Measurements from ENCODE around the gene CD96.

CD96 gene

DNA sequence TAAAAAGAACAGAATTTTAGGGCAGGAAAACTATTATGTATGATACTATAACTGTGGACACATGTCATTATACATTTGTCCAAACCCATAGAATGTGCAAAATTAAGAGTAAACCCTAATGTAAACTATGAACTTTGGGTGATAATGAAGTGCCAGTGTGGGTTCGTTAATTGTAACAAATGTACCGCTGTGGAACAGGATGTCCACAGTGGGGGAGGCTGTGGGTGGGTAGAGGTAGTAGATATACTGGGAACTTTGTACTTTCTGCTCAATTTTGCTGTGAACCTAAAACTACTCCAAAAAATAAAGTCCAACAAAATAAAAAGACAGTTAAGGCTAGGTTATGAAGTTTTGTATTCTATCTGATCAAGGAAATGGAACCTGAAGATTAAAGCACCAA is 24.8 kb downstream of the CD96 start:
- DNase-seq (ENCODE audit: low read depth), result no peak

DNA sequence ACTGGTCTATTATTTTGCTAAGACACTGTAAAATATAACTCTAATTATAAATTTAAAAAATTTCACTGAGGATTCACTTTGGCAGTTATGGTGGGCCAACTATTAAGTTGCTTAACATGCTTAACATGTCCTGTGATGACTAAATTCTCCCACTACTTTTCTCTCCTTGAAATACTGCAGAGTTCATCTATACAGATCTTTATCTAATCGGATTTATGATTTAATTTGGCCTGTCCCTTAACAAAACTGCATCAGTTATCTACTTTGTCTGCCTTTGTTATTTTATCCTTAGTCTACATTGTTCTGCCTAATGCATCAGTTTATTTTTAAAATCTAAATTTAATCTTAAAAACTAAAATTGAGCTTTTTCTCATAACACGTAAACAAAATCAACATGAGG is 26.4 kb downstream of the CD96 start:
- no peak for DNase-seq (ENCODE audit: low read depth)

DNA sequence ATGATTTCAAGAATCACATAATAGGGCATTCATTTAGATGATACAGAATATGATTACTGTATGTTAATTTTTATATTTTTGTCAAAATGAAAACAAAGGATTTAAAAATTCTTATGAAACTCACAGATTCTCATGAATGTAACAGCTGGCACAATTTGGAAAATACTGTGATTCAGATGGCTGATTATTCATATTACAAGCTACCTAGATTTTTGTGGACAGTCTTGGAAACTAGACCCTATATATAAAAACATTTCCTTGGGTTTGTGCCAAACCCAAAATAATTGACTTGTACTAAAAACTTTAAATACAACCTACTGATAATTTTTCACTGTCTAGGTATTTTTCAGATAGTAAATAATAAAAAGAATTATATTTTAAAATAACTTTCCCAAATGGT is 26.9 kb downstream of the CD96 start:
- DNase-seq (ENCODE audit: low read depth), result no peak

DNA sequence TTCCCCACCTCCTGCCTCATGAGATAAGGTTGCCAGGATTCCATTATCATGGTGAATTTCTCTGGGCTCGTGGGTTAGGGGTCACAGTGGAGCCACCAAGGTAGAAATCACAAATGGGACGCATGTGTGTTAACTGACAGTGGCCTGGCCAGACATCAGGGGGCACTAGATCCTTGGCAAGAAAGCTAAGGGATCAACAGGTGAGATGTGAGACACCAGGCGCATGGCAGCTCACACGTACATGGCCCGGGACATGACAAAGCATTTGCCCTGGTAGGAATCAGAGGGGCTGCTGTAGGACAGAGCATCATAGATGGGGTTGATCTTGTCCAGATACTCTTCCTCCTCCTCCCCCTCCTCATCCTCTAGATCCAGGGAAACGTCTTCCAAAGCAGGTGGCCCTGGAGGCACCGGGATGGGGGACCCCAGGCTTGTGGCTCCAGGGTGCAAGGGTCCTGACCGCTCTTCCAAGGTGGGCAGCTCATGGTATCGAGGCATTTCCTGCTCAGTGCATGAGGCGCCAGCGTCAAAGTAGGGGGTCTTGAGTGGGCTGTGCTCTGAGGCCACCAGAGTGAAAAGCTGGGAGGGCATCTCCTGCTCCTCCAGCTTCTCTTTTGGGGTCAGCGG is 28.5 kb downstream of the CD96 start:
- DNase-seq (ENCODE audit: low read depth), result no peak

DNA sequence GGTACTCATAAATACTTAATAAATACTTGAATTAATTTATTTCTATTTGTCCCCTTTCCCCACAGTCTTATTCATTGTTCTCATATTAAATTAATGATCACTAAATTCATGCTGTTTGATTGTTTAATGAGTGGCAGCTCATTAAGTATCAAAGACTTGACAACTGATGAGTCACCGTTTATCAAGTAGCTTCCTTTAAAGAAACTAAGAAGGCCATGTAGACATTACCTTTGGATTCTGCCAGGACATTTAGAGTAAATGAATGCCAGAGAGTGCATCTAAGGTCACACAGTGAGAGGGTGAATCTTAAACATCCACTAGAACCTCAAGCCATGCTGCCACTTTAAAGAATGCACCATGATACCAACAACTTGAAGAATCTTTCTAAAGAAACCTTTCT is 29.3 kb downstream of the CD96 start:
- DNase-seq (ENCODE audit: low read depth), result no peak

DNA sequence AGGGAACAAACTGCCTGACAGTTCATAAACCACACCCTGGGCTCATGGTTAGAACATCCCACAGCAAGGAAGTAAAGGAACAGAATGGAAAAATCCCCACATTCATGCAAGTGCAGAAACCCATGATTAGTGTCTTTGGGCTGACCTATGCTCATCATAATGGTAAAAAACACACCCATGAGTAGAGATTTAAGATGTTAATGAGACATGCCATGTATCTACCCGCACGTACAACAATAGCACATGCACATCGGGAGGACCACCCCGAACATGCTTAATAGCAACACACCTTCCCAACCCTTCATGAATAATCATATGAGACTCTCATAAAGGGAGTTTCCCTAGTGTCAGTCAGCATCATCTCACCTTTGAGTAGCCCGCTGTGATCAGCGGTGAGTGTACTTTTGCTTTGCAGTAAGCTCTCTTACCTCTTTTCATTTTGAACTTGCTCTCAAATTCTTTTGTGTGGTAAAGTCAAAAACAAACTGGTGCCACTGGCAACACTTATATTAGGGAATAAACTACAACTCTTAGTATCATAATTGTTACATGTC is 30.0 kb downstream of the CD96 start:
- DNase-seq (ENCODE audit: low read depth), result no peak

DNA sequence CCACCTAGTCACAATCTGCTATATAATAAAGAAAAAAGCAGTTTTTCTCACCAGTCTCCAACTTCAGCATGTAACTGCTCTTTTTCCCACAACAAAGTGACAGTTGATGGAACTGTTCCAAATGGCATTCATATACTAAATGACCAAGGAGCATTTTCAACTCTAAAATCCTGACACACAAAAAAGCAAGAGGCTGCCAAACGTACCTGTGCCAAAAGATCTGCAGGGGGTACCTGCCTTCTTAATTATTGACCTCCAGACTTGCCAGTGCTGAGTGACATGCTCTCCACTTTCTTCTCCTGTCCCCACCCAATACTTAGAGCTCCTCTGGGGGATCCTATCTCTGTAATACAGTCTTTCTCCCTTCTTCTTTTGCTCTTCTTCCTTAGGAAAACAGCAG is 35.1 kb downstream of the CD96 start:
- DNase-seq (ENCODE audit: low read depth), result no peak

DNA sequence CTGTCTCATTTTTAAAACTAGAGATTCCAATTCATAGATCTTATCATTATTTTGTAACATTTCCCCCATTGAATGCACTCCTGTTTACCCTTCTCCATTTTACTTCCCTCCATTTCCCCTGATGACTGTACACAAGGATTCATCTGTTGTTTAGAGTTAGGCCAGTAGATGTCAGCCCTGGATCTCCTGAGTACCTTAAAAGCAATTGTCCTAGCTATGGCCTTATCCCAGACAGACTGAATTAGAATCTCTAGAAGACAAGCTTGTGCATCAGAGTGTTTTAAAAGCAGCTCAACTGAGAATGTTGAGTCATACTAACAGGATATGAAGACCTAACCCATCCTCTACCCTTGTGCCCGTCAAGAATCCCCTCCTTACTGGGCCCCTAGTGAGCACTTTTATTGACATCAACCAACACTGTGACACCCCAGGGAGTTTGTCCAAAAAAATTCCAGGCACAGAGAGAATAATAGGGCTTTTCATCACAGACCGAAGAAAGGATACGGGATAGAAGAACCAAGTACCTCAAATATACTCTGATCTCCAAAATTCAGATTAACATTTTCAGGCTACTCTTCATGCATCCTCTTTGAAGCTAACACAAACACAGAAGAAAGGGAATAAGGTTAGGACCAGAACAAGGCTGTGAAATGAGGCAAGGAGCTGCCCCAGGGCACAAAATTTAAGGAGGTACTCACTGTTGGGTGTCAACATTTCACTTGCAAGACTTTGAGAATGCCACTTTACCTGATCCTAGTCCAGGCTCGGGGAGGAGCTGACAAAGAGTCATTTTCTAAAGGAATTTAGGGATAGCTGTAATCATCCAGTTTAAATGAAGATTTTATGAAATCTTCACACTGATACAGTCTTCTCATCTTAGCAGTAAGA is 36.0 kb downstream of the CD96 start:
- peak; percentile 35 for DNase-seq (ENCODE audit: low read depth)

DNA sequence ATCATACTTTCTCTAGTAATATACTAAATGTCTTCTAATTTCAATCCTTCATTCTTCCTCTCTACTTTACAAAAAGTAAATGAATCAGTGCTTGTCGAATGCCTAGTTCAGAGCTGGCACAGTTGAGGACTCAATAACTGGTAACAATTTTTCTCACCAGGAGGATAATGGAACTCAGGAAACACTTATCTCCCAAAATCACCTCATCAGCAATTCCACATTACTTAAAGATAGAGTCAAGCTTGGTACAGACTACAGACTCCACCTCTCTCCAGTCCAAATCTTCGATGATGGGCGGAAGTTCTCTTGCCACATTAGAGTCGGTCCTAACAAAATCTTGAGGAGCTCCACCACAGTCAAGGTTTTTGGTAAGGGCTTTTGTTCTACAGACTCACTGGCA is 36.9 kb downstream of the CD96 start:
- no peak for DNase-seq (ENCODE audit: low read depth)

DNA sequence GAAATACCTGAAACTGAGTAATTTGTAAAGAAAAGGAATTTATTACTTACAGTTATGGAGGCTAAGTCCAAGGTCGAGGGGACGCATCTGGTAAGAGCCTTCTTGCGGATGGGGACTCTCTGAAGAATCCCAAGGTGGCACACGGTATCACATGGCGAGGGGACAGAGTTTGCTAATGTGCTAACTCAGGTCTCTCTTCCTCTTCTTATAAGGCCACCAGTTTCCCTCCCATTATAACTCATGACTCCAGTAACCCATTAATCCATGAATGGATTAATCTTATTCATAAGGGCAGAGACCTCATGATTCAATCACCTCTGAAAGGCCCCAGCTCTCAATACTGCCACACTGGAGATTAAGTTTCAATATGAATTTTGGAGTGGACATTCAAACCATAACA is 37.5 kb downstream of the CD96 start:
- no peak for DNase-seq (ENCODE audit: low read depth)

DNA sequence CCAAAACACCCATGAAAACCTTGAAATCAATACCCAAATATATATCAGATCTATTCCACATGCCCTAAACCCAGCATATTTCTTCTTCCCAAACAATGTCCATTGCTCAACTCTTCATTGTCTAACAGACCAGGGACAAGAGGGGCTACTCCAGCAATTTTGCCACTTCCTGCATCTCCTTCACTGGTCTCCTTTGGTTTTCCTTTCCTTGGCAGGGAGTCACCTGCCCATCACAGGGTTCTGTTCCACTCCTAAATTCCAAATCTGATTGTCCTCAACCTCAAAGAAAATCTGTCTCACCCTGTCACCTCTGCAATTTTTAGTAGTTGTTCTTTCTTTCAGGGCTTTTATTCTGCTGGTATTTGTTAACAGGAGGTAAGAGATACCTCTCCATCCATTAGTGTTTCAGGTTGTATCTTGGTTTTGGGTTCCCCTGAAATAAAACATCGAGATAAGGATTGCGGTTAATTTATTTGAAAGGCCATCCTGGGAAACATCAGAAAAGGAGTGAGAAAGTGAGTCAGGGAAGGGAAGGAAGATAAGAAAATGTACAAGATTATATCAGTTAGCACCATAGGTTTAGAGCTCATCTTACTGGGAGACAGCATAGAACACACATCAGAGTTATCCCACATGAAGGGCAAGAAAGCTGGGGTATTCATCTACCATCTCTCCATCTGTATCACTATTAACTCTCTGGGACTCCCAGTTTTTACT is 39.6 kb downstream of the CD96 start:
- DNase-seq (ENCODE audit: low read depth), result no peak

DNA sequence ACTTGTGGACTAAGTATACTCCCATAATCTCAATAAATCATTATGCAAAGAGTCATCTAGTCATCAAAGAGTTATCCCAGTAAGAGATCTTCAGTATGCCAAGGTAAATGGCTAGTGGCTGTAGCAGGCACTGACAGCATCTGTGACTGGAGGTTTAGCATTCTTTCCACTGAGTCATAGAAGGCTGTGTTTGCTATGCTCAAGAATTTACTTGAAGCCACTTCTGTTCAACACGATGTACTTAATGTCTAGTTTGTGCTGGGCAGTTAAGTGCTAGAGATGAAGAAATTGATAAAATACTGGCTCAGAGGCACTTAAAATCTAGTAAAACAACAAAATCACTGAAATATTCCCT is 40.1 kb downstream of the CD96 start:
- DNase-seq (ENCODE audit: low read depth), result peak; percentile 17

DNA sequence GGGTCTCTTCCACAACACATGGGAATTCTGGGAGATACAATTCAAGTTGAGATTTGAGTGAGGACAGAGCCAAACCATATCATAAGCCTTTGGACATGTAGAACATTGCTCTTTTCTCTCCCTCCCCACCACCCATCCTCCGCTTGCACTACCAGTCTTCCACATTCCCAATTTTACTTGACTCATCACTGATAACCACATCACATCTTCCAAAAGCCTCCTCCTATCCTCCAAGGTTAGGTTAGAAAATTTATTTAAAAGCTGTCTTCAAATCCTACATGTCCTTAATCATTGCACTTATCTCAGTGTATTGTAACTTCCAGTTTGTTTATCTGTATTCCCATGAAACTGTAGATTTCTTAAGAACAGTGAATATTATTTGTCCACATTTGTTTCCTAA is 42.7 kb downstream of the CD96 start:
- no peak for DNase-seq (ENCODE audit: low read depth)

DNA sequence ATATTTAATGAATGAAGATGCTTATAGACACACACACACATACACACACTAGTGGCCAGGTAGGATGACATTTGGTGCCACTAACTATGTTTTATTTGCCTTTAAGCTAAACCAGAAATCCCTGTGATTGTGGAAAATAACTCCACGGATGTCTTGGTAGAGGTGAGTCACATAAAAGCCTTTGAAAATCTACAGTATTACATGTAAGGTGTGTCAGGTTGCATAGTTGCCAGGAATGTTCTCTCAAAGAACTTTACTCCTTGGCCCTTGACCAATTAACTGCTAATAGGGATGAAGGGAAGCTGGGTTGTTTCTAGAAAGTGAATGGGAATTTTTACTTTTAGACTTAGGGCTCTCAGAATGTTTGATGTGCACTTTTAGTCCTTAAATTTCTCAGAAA is 43.2 kb downstream of the CD96 start:
- DNase-seq (ENCODE audit: low read depth), result no peak

DNA sequence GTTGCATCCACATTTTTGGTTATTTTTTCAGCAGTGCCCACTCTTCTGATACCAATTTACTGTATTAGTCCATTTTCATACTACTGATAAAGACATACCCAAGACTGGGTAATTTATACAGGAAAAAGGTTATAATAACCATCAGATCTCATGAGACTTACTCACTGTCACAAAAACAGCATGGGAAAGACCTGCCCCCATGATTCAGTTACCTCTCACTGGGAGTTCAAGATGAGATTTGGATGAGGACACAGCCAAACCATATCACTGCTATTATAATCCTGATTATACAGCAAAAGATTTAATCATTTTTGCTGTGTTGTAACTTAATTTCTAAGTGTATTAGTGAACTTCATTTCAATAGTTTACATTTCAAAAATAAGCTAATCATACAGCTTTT is 46.5 kb downstream of the CD96 start:
- no peak for DNase-seq (ENCODE audit: low read depth)

DNA sequence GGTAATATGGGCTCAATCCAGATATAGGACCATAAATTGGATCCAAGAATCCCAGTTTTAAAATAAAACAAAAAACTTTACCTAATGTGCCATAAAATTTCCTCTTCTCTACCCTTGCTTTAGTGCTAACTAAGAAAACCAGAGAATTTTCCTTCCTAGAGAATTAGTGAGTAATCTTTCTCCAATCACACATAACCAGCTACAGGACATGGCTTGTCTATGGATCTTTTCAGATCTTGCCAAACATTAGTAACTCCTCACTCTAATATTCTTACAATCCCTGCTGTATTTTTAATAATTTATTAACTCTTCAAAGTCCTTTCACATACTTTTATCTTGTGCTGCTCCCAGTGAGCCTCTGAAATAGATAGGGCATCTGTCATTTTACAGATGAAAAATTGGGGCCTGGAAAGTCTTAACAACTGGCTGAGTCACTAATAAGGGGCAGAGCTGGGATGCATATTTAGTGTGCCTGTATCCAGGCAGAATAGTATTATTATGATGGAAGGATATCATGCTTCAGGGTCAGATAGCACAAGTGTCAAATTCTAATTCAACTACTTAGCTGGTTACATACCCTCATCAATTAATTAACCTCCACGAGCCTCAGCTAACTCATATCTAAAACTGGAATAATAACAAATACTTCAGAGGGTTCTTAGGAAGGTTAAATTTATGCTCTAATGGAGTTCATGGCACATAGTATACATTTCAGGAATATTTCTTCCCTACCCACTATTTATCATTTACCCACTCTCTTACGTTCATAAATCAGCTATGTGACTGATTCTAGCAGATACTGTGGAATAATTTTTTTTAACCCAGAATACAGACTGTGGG is 47.5 kb downstream of the CD96 start:
- no peak for DNase-seq (ENCODE audit: low read depth)

DNA sequence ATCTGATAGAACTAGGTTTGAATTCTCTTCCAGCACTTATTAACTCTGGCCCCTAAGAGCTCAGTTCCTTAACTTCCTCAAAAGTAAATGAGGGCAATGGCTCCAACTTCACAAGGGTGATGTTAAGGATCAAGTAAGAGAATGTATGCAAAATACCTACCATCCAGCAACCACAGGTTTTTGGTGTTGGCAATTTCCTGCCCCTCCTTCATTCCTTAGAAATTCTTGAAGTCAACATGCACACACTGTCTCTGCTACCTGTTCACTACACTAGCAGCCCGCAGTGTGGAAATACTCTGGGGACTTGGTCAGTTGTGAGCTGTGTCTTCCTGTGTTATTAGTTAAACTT is 48.1 kb downstream of the CD96 start:
- DNase-seq (ENCODE audit: low read depth), result no peak

DNA sequence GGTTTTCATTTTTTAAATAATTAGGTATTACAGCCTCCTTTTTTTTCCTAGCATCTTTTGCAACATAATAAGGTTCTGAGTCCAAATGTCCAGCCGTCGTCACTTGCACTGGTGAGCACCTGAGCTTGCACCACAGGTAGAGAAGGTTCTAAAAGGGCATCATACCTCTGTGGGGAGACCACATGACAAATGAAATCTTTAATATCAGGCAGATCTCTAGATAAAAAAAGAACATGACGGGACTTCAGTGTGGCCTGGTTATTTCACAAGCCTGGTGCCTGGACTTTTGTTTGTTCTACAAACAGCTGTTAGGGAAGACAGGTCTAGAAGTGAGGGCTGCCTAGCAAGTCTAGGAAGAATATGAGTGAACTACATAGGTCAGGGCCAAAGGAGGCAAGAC is 49.6 kb downstream of the CD96 start:
- DNase-seq (ENCODE audit: low read depth), result no peak

DNA sequence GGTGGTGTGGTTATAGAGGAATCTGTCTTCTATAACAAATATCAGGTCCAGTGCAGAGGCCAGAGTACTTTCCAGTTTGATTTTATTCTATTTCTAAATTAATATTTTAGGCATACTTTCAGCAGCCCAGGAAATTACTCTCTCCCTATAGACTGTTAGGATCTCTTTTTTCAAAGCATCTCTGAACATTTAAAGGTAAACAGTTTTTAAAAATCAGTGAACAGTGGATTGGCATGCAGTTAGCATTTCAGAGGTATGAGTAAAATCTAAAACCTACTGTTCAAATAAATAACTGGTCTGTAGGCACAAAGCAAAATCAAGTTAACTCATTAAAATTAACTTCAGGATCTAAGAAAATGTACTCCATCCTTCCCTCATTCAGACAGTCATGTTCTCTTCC is 50.1 kb downstream of the CD96 start:
- no peak for DNase-seq (ENCODE audit: low read depth)

DNA sequence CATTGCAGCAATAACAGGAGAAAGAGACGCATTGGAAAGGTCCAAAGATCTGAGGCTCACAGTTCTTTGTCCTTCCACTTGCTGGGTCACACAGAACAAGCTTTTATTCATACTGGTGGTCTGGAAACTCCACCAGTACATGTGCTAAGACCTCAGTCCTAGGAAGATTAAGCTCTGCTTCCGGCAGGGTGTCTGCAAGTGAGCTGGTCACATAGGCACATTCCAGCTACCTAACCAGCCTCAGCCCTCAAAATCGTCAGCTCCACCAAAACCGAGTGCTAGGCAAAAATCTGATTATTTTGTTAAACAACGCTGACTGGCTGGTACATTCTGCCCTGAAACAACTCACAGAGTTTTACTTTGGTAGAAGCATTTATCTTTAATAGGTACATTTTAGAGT is 50.9 kb downstream of the CD96 start:
- DNase-seq (ENCODE audit: low read depth), result no peak

DNA sequence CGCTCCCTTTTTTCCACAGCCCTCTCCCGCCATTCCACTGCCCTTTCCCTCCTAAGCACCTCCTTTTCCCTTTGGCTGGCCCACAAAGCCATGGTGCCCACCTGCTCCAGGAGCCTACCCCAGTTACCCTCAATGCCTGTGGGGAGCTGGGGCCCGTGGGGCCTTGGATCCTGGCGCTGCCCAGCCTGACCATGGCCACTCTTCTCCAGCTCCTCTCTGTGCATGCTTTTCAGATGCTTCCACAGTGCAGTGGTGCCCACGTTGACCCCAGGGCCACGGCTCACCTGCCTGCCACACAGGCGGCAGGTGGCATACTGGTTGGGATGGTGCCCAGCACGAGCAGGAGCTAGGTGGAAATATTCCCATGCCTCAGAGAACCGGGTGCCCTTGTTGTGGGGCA is 51.7 kb downstream of the CD96 start:
- no peak for DNase-seq (ENCODE audit: low read depth)

DNA sequence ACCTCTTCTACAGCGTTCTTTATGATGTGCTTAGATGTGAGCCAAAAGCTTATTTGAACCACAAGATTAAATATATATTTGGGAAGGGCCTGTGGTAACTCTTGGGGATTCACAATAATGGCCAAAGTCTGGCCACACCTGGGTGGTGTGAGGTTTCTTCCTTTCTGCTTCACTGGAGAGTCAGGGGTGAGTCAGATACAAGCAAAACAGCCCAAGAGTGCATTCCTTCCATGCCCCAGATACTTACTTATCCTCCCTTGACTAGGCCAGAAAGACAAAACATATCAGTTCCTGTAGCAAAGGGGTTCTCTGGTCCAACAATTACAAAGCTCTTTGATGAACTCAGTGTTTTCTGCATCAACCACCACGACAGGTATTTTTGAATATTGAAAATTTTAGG is 52.2 kb downstream of the CD96 start:
- DNase-seq (ENCODE audit: low read depth), result no peak
